Mesendoderm (in vitro differentiated cells): ENCODE measurements around the gene METTL21A. TPM values are rescaled to one million over a fixed set of nuclear protein-coding genes. Genes with fewer than 3 reads are reported as not detected.

Source experiments
- DNase-seq: peaks from one replicate; pipeline ENCODE4 v3.0.0; 2013
- H2AK5ac ChIP-seq: 2 replicates; pipeline ENCODE4 v1.6.1; 2013; ENCODE audit warnings: low read length, inconsistent platforms
- H2BK120ac ChIP-seq: 2 replicates; pipeline ENCODE4 v1.6.1; 2013; ENCODE audit warnings: low read depth, mild to moderate bottlenecking, low read length, moderate library complexity, mixed read lengths
- H2BK15ac ChIP-seq: replicated peaks from 2 replicates; pipeline ENCODE4 v1.6.1; 2013; ENCODE audit warnings: low read depth, mild to moderate bottlenecking, moderate library complexity
- H2BK5ac ChIP-seq: 2 replicates; pipeline ENCODE4 v1.6.1; 2013; ENCODE audit warnings: low read length, inconsistent platforms
- H3K18ac ChIP-seq: 2 replicates; pipeline ENCODE4 v1.6.1; 2013; ENCODE audit warnings: mild to moderate bottlenecking, low read length, mixed read lengths
- H3K23ac ChIP-seq: one replicate; pipeline ENCODE4 v1.6.1; 2013; ENCODE audit warnings: low read length
- H3K27ac ChIP-seq: 2 replicates; pipeline ENCODE4 v1.5.1; 2013; ENCODE audit warnings: low read depth, mild to moderate bottlenecking, inconsistent platforms, low read length, moderate library complexity
- H3K27me3 ChIP-seq: 2 replicates; pipeline ENCODE4 v1.6.1; 2013; ENCODE audit warnings: low read length, control low read depth, mild to moderate bottlenecking, inconsistent platforms; ENCODE audit not compliant: insufficient read depth, poor library complexity
- H3K36me3 ChIP-seq: 2 replicates; pipeline ENCODE4 v1.6.1; 2013; ENCODE audit warnings: low read length, inconsistent platforms; ENCODE audit not compliant: control insufficient read depth, insufficient read depth
- H3K4ac ChIP-seq: one replicate; pipeline ENCODE4 v1.6.1; 2013; ENCODE audit warnings: low read depth, mild to moderate bottlenecking, low read length, moderate library complexity
- H3K4me1 ChIP-seq: 2 replicates; pipeline ENCODE4 v1.6.1; 2013; ENCODE audit warnings: low read depth, low read length, inconsistent platforms; ENCODE audit not compliant: control insufficient read depth
- H3K4me2 ChIP-seq: 2 replicates; pipeline ENCODE4 v1.6.1; 2013; ENCODE audit warnings: low read length
- H3K4me3 ChIP-seq: 2 replicates; pipeline ENCODE4 v1.5.1; 2013; ENCODE audit warnings: mild to moderate bottlenecking, low read length
- H3K56ac ChIP-seq: one replicate; pipeline ENCODE4 v1.6.1; 2013; ENCODE audit warnings: low read length
- H3K79me1 ChIP-seq: 2 replicates; pipeline ENCODE4 v1.6.1; 2013; ENCODE audit warnings: low read length, inconsistent platforms
- H3K79me2 ChIP-seq: 2 replicates; pipeline ENCODE4 v1.6.1; 2013; ENCODE audit warnings: mild to moderate bottlenecking, low read length; ENCODE audit not compliant: control insufficient read depth, insufficient read depth
- H3K9ac ChIP-seq: 2 replicates; pipeline ENCODE4 v1.6.1; 2013; ENCODE audit warnings: low read length, inconsistent platforms
- H4K5ac ChIP-seq: one replicate; pipeline ENCODE4 v1.6.1; 2013; ENCODE audit warnings: low read length
- H4K8ac ChIP-seq: one replicate; pipeline ENCODE4 v1.6.1; 2013; ENCODE audit warnings: low read depth, mild to moderate bottlenecking, control low read depth, low read length, moderate library complexity
- WGBS: extraction: QIAGEN DNeasy Blood & Tissue Kit; methylation state at CpG from one replicate; pipeline ENCODE4 v1.1.7; 2013; ENCODE audit warnings: low lambda C conversion rate, missing lambda C conversion rate; ENCODE audit not compliant: insufficient coverage; ENCODE audit errors: extremely low coverage; 5-methylcytosine and 5-hydroxymethylcytosine counted together
- small RNA-seq: library from polyadenylated mRNA; stranded (forward); fragments of <200 nt; extraction: miRNeasy Mini kit (QIAGEN cat#:217004); gene quantifications from one replicate; pipeline ENCODE3, GENCODE V24; 2013; ENCODE audit not compliant: insufficient read depth

Gene METTL21A

GRCh38 chr2:207567671-207568070 is 57.5 kb downstream of the METTL21A start:
- H2BK120ac ChIP-seq: no peak overlapping the region
- no peak overlapping the region for H3K4me2 ChIP-seq
- no peak overlapping the region for H3K23ac ChIP-seq
- no peak overlapping the region for H2BK15ac ChIP-seq
- no peak overlapping the region for H3K4me3 ChIP-seq
- H3K9ac ChIP-seq: no peak overlapping the region
- H4K5ac ChIP-seq: no peak overlapping the region
- no peak overlapping the region for H3K18ac ChIP-seq
- no peaks in the 10 kb centered on the region for H3K79me2 ChIP-seq
- H2AK5ac ChIP-seq: no peak overlapping the region
- no peaks in the 10 kb centered on the region for H3K4me1 ChIP-seq
- H4K8ac ChIP-seq: no peak overlapping the region
- H2BK5ac ChIP-seq: no peak overlapping the region
- no peak overlapping the region for H3K27ac ChIP-seq
- H3K27me3 ChIP-seq: no peaks in the 10 kb centered on the region
- no peak for DNase-seq
- no peak overlapping the region for H3K4ac ChIP-seq
- peaks cover 1% of the 10 kb centered on the region for H3K36me3 ChIP-seq
- H3K79me1 ChIP-seq: no peaks in the 10 kb centered on the region
- no peak overlapping the region for H3K56ac ChIP-seq

- DNase-seq: no peak
- no peak overlapping the region for H3K27ac ChIP-seq
Measured at GRCh38 chr2:207565736-207566500, 59.3 kb downstream of the METTL21A start.

More at GRCh38 chr2:207565736-207566500, 59.3 kb downstream of the METTL21A start:
- Histone ChIP-seq H3K9ac (no peak overlapping the region), H4K5ac (no peak overlapping the region), H2BK15ac (no peak overlapping the region), H2AK5ac (no peak overlapping the region), H3K23ac (no peak overlapping the region), H3K4me1 (no peaks in the 10 kb centered on the region), H2BK5ac (no peak overlapping the region), H3K4me3 (no peak overlapping the region), H3K79me2 (no peaks in the 10 kb centered on the region), H3K27me3 (no peaks in the 10 kb centered on the region), H2BK120ac (no peak overlapping the region), H3K56ac (no peak overlapping the region), H3K36me3 (peaks cover 1% of the 10 kb centered on the region), H3K18ac (no peak overlapping the region), H3K4ac (no peak overlapping the region), H3K4me2 (no peak overlapping the region), H3K79me1 (no peaks in the 10 kb centered on the region), H4K8ac (no peak overlapping the region)
- WGBS: no CpG with 5 or more reads among the region's 7 CpGs

Small RNA genes lying within 50 kb of the gene (small RNA-seq; reads per million reads assigned to genes)
- not detected for gene RPS29P9
